Measurements from ENCODE around the gene PDXP. TPM values are rescaled to one million over a fixed set of nuclear protein-coding genes. Genes with fewer than 3 reads are reported as not detected.

PDXP gene
- polyA plus RNA-seq, 1 experiment = 24.0 TPM

DNA sequence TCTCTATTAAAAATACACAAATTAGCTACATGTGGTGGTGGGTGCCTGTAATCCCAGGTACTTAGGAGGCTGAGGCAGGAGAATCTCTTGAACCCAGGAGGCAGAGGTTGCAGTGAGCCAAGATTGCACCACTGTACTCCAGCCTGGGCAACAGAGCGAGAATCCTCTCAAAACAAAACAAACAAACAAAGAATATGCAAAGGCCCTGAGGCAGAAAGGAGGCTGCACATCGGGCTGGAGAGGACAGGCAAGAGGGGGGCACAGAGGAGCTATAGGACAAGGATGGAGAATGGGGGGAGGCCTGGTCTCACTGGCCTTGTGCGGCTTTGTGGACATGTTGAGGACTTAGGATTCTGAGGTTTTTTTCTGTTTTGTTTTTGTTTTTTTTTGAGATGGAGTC, 46.7 kb downstream of the PDXP start:
- TF ChIP-seq, protein P1, sequence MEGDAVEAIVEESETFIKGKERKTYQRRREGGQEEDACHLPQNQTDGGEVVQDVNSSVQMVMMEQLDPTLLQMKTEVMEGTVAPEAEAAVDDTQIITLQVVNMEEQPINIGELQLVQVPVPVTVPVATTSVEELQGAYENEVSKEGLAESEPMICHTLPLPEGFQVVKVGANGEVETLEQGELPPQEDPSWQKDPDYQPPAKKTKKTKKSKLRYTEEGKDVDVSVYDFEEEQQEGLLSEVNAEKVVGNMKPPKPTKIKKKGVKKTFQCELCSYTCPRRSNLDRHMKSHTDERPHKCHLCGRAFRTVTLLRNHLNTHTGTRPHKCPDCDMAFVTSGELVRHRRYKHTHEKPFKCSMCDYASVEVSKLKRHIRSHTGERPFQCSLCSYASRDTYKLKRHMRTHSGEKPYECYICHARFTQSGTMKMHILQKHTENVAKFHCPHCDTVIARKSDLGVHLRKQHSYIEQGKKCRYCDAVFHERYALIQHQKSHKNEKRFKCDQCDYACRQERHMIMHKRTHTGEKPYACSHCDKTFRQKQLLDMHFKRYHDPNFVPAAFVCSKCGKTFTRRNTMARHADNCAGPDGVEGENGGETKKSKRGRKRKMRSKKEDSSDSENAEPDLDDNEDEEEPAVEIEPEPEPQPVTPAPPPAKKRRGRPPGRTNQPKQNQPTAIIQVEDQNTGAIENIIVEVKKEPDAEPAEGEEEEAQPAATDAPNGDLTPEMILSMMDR (IDR thresholded peaks at IDR 0.05; ENCODE audit: insufficient read depth, low read depth, low read length) = no peak
- ChIA-PET POLR2A (no interaction called here), CTCF (no interaction called here)
- no peak overlapping the region for H3K4me3 ChIP-seq (ENCODE audit: low read depth, low read length)
- H3K36me3 ChIP-seq (ENCODE audit: control insufficient read depth, insufficient read depth, low read length) = no peaks in the 10 kb centered on the region
- H3K27me3 ChIP-seq (ENCODE audit: control insufficient read depth, insufficient read depth, low read length) = no peaks in the 10 kb centered on the region
- DNase-seq (ENCODE audit: low read depth) = no peak

DNA sequence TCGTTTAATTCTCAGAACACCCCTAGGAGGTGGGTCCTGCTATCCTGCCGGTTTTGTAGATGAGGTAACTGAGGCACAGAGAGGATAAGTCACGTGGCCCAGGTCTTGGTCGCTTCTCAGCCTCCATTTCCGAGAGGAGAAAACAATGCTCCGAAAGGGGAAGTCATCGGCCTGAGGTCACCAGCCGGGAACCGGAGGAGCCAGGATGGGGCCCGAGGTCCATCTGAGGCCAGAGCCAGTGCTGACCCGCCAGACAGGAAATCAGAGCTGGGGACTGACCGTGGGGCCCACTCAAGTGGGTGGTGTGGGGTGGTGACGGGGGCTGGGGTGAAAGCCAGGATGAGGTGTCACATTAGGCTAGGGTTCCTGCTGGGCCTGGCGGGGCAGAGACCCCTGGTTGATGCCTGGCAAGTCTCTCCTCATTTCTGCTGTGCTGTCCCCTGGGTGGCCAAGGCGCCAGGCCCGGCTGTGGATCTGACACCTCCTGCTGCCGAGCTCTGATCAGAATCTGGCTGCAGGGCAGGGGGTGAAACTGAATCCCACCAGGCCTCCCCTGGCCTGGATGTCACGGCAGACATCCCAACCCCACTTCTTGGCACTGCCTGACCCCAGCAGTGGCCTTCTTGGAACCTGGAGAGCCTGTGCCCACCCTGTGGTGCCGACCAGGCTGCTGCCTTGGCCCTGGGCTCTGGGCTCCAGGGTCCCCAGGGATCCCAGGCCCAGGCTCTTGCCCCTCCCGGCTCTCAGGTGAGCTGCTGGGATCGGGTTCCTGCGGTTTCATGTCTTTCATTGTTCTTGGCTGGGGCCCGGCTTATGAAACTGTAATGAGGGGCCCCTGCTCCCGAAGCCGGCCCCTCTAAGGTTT, 50.3 kb downstream of the PDXP start:
- POLR2A ChIA-PET = no interaction called here
- DNase-seq (ENCODE audit: low read depth) = no peak
- H3K4me3 ChIP-seq (ENCODE audit: low read depth, low read length) = no peak overlapping the region
- H3K27me3 ChIP-seq (ENCODE audit: control insufficient read depth, insufficient read depth, low read length) = no peaks in the 10 kb centered on the region
- CTCF ChIA-PET = no interaction called here
- TF ChIP-seq, protein P1 (IDR thresholded peaks at IDR 0.05; ENCODE audit: insufficient read depth, low read depth, low read length) = no peak
- no peaks in the 10 kb centered on the region for H3K36me3 ChIP-seq (ENCODE audit: control insufficient read depth, insufficient read depth, low read length)

DNA sequence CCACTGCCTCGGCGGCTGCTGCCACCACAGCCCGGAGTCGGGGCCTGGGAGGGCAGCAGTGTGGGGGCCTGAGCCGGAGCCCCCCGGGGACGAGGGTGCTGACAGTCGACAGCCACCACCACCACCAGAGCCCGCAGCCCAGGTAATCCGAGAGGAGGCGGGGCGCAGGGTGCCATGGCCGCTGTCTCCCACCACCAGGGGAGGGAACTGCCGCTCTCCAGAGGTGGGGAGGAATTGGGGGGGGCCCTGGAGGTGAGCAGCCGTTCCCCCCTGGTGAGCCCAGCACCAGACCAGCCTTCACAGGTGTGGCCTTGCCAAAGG, 50.9 kb downstream of the PDXP start:
- Histone ChIP-seq H3K4me3 (ENCODE audit: low read depth, low read length) (no peak overlapping the region), H3K36me3 (ENCODE audit: control insufficient read depth, insufficient read depth, low read length) (no peaks in the 10 kb centered on the region), H3K27me3 (ENCODE audit: control insufficient read depth, insufficient read depth, low read length) (no peaks in the 10 kb centered on the region)
- TF ChIP-seq, protein P1 (IDR thresholded peaks at IDR 0.05; ENCODE audit: insufficient read depth, low read depth, low read length) = no peak
- ChIA-PET CTCF (no interaction called here), POLR2A (no interaction called here)
- no peak for DNase-seq (ENCODE audit: low read depth)

DNA sequence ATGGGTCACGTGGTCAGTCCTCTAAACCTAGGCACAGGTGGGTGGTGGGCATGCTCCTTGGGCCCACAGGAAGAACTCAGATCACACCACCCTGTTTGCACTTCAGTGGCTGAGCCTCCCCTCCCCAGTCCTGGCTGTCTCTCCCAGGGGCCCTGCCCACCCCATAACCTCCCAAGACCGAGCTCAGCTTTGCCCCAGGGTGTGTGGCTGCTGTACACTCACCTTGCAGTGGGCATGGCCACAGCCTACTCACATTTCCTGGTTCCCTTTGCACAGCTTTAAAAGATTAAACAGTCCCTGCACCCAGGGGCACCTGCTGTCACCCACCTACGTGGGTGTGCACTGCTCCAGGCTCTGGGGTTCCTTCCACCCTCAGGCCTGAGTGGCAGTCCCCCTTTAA, 52.2 kb downstream of the PDXP start:
- TF ChIP-seq, protein P1 (IDR thresholded peaks at IDR 0.05; ENCODE audit: insufficient read depth, low read depth, low read length) = no peak
- Histone ChIP-seq H3K4me3 (ENCODE audit: low read depth, low read length) (no peak overlapping the region), H3K27me3 (ENCODE audit: control insufficient read depth, insufficient read depth, low read length) (no peaks in the 10 kb centered on the region), H3K36me3 (ENCODE audit: control insufficient read depth, insufficient read depth, low read length) (no peaks in the 10 kb centered on the region)
- no peak for DNase-seq (ENCODE audit: low read depth)
- POLR2A ChIA-PET = no interaction called here
- CTCF ChIA-PET = no interaction called here

DNA sequence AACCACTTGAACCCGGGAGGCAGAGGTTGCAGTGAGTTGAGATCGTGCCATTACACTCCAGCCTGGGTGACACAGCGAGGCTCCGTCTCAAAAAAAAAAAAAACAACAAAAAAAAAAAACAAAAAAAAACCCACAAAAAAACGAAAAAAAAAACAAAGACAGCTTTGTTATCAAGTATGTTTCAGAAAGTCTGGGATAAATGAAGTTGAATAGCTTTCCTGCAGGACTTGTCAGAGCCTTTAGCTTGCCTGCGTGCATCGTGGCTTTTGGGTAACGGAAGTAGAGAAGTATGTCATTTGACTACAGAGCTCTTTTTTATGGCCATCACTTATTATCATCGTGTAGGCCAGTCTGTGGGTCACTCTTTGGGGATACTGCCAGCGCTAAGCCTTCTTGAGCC, 53.0 kb downstream of the PDXP start:
- H3K36me3 ChIP-seq (ENCODE audit: control insufficient read depth, insufficient read depth, low read length) = no peaks in the 10 kb centered on the region
- ChIA-PET CTCF (interaction anchor here (0.9 to 1.4 kb wide), 2 partner anchors 16 to 69 kb away, joined by 3 read pairs; no protein-coding TSS in a partner anchor), POLR2A (interaction anchor here (0.6 kb wide), 1 partner anchor 77 kb away, joined by 3 read pairs; no protein-coding TSS in a partner anchor)
- TF ChIP-seq, protein P1 (IDR thresholded peaks at IDR 0.05; ENCODE audit: insufficient read depth, low read depth, low read length) = no peak
- no peak for DNase-seq (ENCODE audit: low read depth)
- no peaks in the 10 kb centered on the region for H3K27me3 ChIP-seq (ENCODE audit: control insufficient read depth, insufficient read depth, low read length)
- H3K4me3 ChIP-seq (ENCODE audit: low read depth, low read length) = no peak overlapping the region

Measured in BJ (cell line).